NCI-H460 (cell line): ENCODE measurements around the gene TBC1D2B. TPM values are rescaled to one million over a fixed set of nuclear protein-coding genes. Genes with fewer than 3 reads are reported as not detected.

Experiments used
- DNase-seq: peaks from one replicate; pipeline ENCODE4 v3.0.0-alpha.2; 2016; ENCODE audit warnings: low read depth; ENCODE audit errors: extremely low read depth
- total RNA-seq: library from RNA; depleted of rRNA; stranded (reverse); fragments of >200 nt; shearing (Covaris generic); gene quantifications from 2 replicates; pipeline ENCODE4 v1.2.3, GENCODE V29; 2014

Gene TBC1D2B
- total RNA-seq, 1 experiment from 2014 or later: 4.8 TPM

DNA sequence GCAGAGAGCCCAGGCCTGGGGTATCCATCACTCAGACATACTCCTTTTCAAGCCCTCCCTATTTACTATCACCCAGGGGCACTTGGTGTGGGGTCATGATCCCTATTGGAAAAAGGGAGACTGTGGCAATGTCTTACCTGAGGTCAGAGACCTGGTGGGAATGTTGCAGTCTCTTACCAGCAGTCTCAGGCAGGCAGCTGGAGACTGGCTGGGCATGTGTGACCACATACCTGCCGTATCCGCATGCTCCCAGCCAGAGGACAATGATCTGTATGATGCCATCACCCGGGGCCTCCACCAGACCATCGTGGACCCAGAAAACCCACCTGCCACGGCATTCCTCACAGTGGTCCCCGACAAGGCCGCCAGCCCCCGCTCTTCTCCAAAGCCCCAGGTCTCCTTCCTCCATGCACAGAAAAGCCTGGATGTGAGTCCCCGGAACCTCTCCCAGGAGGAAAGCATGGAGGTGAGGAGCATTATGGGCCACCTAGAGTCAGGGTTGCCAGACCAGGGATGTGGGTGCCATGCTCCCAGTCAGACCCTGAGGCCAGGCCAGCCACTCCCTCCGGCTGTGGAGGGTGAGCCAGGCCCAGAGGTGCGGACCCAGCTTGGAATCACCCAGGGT lies 20.7 kb upstream of the TBC1D2B start:
- no peak for DNase-seq

DNA sequence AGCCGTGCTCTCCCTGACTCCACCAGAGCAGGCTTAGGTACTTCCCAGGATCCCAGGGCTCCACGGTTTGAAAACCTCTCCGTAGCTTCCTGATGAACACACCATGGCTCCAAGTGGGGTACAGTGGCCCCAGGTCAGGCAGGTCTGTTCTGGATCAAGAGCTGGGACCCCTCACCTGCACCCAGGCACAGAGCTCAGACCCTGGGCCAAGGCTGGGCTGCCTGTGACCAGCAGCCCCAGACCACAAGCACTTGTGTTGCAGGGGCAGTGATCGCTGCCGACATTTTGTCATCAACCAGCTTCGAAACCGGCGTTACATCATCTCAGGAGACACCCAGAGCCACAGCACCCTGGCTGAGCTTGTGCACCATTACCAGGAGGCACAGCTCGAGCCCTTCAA lies 20.2 kb upstream of the TBC1D2B start:
- DNase-seq: no peak

DNA sequence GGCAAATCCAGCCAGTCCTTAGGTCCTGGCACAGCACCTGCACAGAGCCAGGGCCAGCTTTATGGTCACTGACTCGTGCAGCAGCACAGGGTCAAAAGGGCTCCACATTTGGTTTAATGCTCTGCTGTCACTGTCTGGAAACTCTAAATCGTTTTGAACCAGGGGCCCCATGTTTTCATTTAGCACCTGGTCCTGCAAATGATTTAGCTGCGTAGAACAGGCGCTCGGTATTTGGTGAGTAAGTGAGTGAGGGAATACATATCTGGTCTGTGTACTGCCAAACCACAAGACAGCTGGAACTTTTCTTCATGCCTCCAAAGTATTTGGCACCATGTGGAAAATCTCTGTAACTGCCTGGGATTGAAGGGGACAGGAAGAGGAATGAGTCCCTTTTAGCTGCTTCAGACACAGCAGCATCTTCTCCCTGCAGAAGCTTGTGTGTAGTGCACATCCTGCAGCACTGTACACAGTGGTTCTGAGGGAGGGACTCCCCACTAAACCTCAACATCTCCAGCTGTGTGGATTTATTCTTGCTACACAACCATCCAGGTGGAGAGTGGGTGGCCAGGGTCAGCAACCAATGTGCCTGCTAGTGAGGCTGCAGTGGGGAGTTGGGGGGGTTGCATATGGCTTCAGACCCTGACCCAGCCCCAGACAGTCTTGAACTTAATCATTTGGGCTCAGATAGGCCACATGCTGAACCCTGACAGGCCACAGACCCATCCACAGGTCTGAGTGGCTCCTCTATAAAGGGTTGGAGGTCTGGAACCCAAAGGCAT lies 15.9 kb upstream of the TBC1D2B start:
- no peak for DNase-seq

DNA sequence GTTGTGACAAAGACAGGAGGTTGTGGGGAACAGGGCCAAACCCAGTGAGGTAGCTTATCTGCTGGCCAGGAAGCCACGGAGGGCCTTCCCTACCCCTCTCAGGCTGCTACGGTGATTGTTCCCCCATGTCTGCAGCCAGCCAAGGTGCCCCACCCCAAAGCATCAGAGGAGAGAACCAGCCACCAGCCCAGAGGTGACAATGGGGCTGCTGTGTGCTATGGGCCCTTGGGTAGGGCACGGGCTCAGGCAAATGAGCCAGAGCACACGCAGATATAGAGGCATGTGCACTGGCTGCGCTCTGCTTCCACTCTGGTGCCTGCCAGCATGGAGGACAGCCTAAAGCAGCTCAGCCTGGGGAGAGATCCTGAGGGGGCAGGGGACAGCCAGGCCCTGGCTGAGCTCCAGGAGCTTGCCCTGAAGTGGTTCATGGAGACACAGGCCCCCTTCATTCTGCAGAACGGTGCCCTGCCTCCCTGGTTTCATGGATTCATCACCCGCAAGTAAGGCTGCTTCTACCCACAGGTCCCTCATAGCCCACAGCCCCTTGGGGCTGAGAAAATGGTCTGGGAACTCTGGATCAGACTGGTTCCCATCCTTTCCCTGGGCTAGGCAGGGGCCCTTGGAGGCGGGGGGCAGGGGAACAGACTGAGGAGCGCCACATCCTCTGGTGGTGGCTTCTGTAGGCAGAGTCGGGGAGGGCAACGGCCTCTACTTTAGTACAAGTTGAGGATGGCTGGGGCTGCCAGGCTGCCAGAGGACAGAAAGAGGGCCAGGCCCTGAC lies 14.9 kb upstream of the TBC1D2B start, which contains the start of gene SH2D7:
SH2D7 (plus strand) TSS at position 301 of the 781 bp plus-strand sequence; CDS start at position 325, 24 bp downstream.
- no peak for DNase-seq

DNA sequence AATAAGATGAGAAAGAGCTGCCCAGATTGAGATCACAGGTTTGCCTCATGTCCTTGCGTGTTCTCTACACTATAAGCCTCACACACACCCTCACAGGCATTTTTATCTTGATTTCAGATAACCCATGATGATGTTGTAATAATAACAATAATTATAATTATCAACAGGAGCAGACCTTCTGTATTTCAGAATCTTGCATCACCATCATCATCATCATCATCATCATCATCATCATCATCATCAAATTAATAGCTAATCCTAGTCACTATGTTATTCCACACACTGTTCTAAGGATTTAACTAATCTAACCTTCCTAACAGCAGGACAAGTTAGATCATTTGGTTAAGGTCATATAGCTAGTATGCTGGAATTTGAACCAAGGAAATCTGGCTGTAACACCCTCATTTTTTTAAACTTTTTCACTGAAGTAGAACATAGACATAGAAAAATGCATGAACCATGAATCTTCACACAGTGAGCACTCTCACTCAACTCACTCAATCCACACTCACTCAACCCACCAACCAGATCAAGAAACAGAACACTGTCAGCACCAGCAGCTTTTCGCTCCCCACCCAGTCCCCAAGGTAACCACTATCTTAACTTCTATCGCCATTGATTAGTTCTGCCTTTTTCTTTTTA lies 13.0 kb upstream of the TBC1D2B start:
- DNase-seq: no peak

DNA sequence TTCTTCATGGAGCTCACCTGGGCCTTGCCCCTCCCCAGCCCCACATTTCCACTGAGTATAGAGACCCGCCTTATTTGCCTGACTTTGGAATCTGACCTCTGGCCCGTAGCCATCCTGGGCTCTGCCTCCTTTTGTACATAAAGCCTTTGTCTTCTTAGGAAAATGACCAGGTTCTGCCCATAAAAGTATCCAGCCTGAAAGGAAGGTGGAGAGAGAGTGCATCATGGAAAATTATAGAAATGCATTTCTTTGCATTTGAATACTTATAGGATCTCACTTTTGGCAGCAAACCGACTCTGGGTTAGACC lies 11.2 kb upstream of the TBC1D2B start:
- DNase-seq: no peak

DNA sequence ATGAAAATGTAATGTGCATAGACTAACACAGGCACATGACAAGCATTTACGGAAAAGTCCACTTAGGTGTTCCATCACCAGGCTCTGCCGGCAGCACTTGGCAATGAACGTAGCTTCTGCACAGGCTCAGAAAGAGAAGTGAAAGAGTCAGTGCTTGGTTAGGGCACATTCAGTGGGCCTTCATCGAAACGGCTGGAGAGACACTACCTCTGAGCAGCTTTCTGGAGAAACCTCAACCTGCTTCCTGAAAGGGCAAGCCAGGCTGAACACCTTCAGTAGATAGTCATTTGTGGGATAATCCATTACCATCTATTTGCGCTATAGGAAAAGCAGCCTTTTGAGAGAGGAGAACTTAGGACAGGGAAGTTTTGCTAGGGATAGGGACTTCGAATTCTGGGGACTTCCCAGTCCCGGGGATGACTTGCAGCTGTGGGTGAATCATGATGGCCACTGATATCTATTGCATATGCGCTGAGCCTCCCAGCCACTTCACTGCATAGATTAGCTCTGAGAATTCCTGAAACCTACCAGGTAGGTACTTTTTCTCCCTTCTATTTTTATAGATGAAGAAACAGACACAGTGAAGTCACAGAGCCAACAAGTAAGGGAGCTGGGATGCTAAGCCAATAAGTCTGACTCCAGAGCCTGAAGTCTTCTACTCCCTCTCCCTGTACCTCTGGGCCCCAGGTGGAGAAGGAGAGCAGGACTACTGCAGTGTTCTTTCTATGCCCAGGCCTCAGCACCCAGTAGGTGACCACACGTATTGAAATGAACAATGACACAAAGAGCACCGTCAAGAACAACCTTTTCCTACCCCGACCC lies 10.7 kb upstream of the TBC1D2B start:
- no peak for DNase-seq

DNA sequence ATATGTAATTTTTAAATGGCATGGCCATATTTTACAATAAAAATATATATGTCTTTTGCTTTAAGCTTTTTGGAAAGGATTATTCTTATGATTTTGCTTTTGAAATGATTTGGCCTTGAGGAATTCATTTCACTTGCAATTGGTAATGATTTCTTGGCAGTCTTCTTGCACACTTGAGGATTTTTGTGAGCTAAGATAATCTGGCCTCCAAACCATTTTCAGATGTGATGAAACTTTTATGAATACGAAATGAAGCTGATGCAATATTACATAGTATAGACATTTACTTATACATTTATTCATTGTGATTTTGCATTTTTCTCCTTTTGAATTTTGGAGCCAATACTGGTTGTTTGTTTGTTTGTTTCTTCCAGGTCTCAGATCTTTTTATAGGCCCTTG lies 8.4 kb upstream of the TBC1D2B start:
- no peak for DNase-seq

DNA sequence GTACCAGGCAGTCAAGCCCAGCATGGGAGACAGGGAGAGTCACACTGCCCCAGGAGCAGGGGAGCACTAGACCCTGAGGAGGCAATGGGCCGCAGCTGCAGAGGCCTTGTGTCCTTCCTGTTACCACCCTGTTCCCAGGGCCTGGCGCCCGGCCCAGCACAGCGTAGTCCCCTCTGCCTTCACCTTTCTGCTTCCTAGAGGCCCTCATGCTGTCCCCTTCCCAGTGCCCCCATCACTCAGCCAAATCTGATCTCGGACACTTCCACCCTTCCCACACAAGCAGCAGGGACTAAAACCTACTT lies 6.9 kb upstream of the TBC1D2B start:
- DNase-seq: no peak

DNA sequence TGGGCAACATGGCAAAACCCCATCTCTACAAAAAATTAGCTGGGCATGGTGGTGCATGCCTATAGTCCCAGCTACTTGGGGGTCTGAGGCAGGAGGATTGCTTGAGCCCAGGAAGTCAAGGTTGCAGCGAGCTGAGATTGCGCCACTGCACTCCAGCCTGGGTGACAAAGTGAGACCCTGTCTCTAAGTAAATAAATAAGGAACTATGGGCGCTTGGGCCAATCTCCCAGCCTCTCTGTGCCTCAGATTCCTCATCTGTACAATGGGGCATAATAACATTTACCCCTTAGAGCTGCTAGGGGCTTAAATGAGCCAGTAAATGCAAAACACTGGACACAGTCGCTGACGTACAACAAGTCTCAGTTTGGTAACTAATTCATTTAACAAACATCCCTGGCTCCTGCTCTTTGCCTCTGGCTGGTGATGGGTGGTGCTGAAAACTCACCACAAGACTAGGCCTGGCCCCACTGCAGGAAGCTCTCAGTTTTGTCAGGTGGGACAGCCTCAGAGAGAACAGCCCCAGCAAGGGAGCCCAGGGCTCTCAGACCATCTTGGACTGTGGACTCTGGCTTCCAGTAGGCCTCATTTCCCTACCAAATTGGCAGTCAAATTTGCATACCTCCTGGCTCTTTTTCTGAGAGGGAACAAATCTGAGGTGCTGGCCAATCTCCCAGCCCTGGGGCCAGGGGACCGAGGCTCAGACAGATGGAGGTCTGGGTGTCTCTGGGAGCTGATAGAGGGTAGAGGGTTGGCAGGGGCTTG lies 6.4 kb upstream of the TBC1D2B start:
- no peak for DNase-seq

DNA sequence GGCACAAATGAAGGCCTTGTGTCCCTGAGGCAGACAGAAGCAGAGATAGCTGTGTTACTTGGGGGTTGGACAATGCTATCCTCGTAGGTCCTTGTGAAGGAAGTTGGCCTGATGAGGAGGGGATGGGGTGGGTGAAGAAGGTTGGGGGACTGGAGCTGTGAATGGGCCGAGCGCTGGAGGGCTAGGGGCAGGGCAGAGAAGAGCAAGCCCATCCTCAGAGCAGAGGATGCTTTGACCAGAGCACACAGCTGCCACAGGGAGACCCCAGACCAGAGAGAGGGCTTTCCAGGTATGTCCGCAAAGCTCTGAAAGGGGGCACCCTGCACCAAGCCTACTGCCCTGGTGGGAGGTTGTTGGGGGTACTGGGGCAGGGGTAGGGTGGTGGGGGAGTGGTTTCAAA lies 5.7 kb upstream of the TBC1D2B start:
- DNase-seq: no peak

DNA sequence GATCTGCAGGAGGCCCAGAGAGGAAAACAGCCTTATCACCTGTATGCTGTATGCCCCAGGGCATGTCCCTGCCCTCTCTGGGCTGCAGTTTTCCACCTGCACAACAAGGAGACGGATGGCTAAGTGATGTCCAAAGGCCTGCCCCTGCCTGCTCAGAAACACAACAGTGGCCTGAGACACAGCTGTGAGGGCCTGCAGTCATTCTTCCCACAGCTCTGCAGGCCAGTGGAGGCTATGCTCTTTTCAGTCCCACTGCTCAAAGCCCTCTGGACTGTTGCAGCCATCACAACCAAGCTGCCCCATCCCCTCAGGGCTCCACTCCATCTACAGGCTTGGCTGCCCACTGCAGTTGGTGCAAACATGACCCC lies 5.2 kb upstream of the TBC1D2B start:
- DNase-seq: no peak

DNA sequence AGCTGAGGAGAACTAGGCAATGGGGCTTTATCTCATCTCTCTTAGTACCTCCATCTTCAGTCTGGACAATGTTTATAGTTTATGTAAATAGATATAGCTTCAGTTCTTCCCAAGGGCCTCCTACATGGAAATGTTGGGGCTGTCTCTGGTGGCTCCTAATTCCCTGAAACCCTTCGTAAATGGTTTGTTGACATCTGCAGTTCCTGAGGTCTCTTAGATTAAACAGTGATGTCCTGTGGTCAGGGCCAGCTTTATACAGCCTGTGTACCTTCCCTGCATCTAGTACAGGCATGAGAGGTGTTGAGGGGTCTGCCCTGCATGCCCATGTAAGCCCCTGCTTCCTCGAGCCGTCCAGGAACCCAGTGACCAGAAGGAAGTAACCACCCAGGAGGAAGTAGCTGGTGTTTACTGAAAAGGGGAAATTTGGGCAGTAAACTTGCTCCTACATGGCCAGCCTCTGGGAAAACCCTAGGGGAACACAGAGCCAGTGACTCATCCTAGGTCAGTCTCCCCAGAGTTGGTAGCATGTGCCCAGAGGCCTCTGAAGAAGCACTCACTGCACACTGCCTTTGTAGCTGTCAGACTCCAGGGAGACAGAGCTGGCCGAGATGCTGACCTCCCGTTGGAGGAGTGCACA lies 4.7 kb upstream of the TBC1D2B start:
- DNase-seq: no peak

DNA sequence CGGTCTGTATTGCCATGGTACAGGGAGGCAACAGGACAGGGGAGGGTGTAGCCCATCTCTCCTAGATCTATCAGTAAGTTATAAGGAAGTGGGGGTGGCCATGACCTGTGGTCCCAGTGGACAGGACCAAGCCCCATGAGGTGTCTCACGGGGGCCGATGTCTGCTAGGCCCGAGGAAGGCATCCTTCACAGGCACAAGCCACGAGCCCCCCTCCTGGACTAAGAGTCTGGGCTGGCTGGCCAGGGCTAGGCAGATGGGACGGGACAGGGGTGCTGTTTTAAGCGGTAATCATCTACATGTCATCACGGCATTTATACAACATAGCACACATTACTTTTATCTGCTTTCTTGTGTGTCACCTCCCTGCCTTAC lies 2.6 kb upstream of the TBC1D2B start:
- no peak for DNase-seq

DNA sequence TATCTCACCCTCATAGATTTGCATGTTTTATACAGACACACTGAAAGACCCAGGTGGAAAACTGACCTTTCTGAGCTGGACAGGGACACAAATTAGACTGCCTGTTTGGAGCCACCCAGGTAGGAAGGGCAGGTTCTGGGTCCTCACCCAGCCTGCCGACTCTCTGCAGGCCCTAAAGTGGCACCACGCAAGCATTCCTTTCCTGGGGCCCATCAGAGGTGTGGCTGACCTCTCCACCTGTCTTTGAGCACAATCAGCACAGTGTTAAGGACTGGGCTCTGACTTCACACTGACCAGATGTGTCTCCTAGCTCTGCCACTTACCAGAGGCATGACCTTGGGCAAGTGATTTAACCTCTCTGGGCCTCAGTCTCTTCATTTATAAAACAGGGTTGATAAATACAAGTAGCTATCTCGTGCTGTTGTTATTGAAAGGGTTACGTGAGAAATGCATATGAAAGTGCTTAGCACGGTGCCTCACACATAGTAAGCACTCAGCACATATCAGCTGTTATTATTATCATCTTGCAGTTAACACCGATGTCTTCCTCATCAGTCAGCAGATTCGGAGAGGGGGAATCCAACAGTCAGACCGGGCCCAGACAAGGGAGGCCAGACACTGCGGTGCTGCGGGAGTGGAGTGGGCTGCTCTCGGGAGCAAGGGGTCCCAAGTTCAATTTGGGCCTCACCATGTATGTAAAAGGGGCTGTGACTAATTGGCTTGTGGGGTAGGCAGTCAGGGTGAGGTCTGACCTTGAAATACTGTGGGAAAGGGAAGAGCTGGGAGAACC lies 2.0 kb upstream of the TBC1D2B start:
- DNase-seq: no peak

DNA sequence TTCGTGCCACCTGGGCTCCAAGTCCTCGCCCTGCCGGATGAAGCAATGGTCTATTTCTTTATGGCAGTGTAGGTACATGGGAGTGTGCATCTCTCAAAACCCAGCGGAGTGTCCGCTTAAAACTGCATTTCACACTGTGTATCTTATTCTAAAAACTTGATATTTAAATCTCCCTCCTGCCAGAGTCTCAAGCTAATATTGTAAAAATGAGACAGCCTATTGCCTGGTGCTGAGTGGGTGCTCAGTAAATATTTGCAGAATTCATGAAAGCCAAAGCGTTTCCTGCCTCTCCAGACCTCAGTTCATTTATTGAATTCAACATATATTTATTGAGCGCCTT lies 330 bp upstream of the TBC1D2B start:
- no peak for DNase-seq

DNA sequence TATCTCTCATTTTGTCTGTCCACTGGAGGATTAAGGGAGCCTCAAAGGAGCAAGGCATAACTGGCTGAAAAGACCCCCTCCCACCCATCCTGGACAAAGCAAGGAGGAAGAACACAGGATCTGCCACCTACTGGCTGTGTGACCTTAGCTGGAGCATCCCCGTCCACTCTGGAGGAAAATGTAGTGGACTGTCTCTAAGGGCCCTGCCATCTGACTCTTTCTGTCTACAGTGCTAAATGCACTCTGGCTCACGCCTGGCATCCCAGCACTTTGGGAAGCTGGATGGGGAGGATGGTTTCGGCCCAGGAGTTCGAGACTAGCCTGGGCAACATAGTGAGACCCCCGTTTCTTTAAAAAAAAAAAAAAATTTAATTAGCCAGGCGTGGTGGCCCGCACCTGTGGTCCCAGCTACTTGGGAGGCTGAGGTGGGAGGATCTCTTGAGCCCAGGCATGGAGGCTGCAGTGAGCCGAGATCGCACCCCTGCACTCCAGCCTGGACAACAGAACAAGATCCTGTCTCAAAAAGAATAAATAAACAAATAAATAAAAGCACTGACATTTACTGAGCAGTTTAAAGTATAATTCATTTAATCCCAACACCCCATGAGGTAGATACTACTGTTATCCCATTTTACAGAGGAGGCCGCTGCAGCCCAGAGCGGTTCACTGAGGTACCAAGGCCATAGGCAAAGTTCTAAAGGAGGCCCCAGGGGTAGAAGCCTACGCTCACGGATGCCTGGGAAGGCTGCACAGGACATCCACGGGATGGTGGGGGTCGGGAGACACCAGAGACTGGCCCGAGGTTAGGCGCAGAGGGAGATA lies 1.1 kb downstream of the TBC1D2B start:
- no peak for DNase-seq
